ENCODE results near the gene NDUFV2. TPM values are rescaled to one million over a fixed set of nuclear protein-coding genes. Genes with fewer than 3 reads are reported as not detected.

The NDUFV2 gene
- total and polyA plus RNA-seq, 2 of the 8 experiments (the other 6 are each of a cell fraction or from before 2014, with no cell fraction given), result 90.8 to 191 TPM

DNA sequence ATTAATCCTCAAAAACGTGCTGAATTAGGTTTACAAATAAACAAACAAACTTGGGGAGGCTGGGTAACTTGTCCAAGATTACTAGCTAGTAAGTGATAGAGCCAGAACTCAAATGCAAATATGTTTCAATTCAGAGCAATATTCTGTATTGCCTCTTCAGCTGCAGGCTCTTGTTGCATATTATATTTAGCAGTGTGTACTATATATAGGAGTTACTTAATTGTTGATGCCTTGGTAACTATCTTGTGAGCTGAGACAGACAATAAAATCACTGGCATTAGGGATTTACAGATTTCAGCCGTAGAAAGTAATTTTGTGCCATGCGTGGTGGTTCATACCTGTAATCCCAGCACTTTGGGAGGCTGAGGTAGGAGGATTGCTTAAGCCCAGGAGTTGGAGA lies 23.8 kb downstream of the NDUFV2 start:
- Histone ChIP-seq H2BK5ac (ENCODE audit: low read depth, low read length) (no peak overlapping the region), H3K79me1 (ENCODE audit: low read depth, low read length) (no peaks in the 10 kb centered on the region), H3K9ac (replicated peaks in 1 of 4; ENCODE audit: extremely low read depth in 1 of 4, low read depth in 3 of 4, low read length in 3 of 4) (no peak overlapping the region), H3K9me3 (ENCODE audit: insufficient read depth in 2 of 2, low read depth in 1 of 2, low read length in 1 of 2) (no peaks in the 10 kb centered on the region), H2AFZ (ENCODE audit: low read length) (no peak overlapping the region), H2BK12ac (ENCODE audit: low read depth, low read length) (no peak overlapping the region), H3K4ac (replicated peaks; ENCODE audit: insufficient read length, low read depth, low read length) (no peak overlapping the region), H3K27me3 (replicated peaks in 1 of 4; ENCODE audit: control insufficient read depth in 3 of 4, extremely low read depth in 1 of 4, insufficient read depth in 3 of 4, low read length in 3 of 4) (no peaks in the 10 kb centered on the region), H3K4me2 (ENCODE audit: insufficient read depth in 1 of 2, low read depth in 2 of 2, low read length in 2 of 2) (no peak overlapping the region), H2BK20ac (ENCODE audit: low read length) (no peak overlapping the region), H4K8ac (ENCODE audit: extremely low read depth, insufficient read depth, low read length) (no peak overlapping the region), H3K18ac (ENCODE audit: extremely low read depth, low read length) (no peak overlapping the region), H4K5ac (ENCODE audit: insufficient read length, low read depth, low read length) (no peak overlapping the region), H4K20me1 (replicated peaks in 1 of 2; ENCODE audit: control insufficient read depth in 1 of 2, insufficient read depth in 2 of 2, low read length in 2 of 2) (no peaks in the 10 kb centered on the region), H3K56ac (replicated peaks; ENCODE audit: insufficient read length, low read depth, low read length) (no peak overlapping the region), H4K91ac (replicated peaks; ENCODE audit: insufficient read length, low read length) (no peak overlapping the region), H2AK5ac (ENCODE audit: low read depth, low read length) (no peak overlapping the region), H2BK15ac (ENCODE audit: low read length) (no peak overlapping the region), H3K14ac (ENCODE audit: insufficient read length) (no peak overlapping the region), H3K23me2 (ENCODE audit: low read depth, low read length) (no peaks in the 10 kb centered on the region), H3K23ac (ENCODE audit: insufficient read length) (no peak overlapping the region), H3K79me2 (ENCODE audit: control insufficient read depth in 1 of 2, insufficient read depth in 2 of 2, low read length in 2 of 2) (peaks cover 0 to 9% of the 10 kb centered on the region in 2 experiments; a peak in 2 of 4 replicates), H3K4me1 (replicated peaks in 1 of 4; ENCODE audit: control insufficient read depth in 3 of 4, insufficient read depth in 4 of 4, low read length in 3 of 4) (no peaks in the 10 kb centered on the region), H2BK120ac (replicated peaks; ENCODE audit: low read depth, low read length) (no peak overlapping the region), H3K36me3 (ENCODE audit: control insufficient read depth in 2 of 4, insufficient read depth in 4 of 4, low read length in 3 of 4) (peaks cover 7 to 96% (median 50%) of the 10 kb centered on the region in 4 experiments), H3K4me3 (ENCODE audit: extremely low read depth in 1 of 4, insufficient read depth in 2 of 4, low read depth in 3 of 4, low read length in 4 of 4) (no peak overlapping the region), H3K27ac (ENCODE audit: low read depth, low read length) (no peak overlapping the region)
- TF ChIP-seq TEAD4 (IDR thresholded peaks at IDR 0.05; ENCODE audit: low read depth, low read length), result no peak
- TF ChIP-seq JUND (IDR thresholded peaks at IDR 0.05; ENCODE audit: low read length), result no peak
- no peak for TF ChIP-seq CBX5 (IDR thresholded peaks at IDR 0.05; ENCODE audit: low read depth, low read length)
- no peak for TF ChIP-seq ATF2 (IDR thresholded peaks at IDR 0.05; ENCODE audit: low read length)
- TF ChIP-seq SIN3A (conservative IDR thresholded peaks at IDR 0.05 in 1 of 2, IDR thresholded peaks at IDR 0.05 in 1 of 2; ENCODE audit: low read depth in 1 of 2, low read length in 2 of 2), result no peak
- TF ChIP-seq POLR2AphosphoS5 (IDR thresholded peaks at IDR 0.05; ENCODE audit: low read depth, low read length), result no peak
- TF ChIP-seq BCL11A (IDR thresholded peaks at IDR 0.05; ENCODE audit: low read depth in 2 of 2, low read length in 2 of 2), result no peak
- no peak for TF ChIP-seq CHD1 (IDR thresholded peaks at IDR 0.05; ENCODE audit: low read depth, low read length)
- no peak for TF ChIP-seq MAFK (IDR thresholded peaks at IDR 0.05; ENCODE audit: low read depth, low read length)
- no peak for TF ChIP-seq SP1 (IDR thresholded peaks at IDR 0.05; ENCODE audit: low read depth, low read length)
- TF ChIP-seq RBBP5 (IDR thresholded peaks at IDR 0.05; ENCODE audit: borderline replicate concordance, low read depth, low read length), result no peak
- POLR2A ChIA-PET (ENCODE audit: partially characterized antibody), result interaction anchor here (0.9 to 3.3 kb wide), 3 partner anchors 10 to 23 kb away, joined by 4 to 30 read pairs (median 25); partner anchors contain the start of gene ANKRD12
- FAIRE-seq (no peak), DNase-seq (ENCODE audit: low read depth in 1 of 2, low spot score in 2 of 2) (no peak)
- WGBS, 2 experiments (ENCODE audit: extremely low coverage in 1 of 2, insufficient coverage in 1 of 2, insufficient read length in 1 of 2, insufficient replicate concordance in 2 of 2, low coverage in 1 of 2, low lambda C conversion rate in 2 of 2, missing lambda C conversion rate in 1 of 2), result 87% methylated on average over 3 of the region's 3 CpGs; no CpG with 5 or more reads in 1 of the 2 experiments
- CTCF ChIA-PET (ENCODE audit: partially characterized antibody), result interaction anchor here (0.9 to 1.8 kb wide), 4 partner anchors 8 to 390 kb away, joined by 3 to 6 read pairs (median 4); no protein-coding TSS in a partner anchor
